Activated CD8-positive, alpha-beta memory T cell treated with anti-CD3 and anti-CD28 coated beads for 24 hours (primary cell): ENCODE results near the gene TATDN3.
"Not testable (repeated sequence)": the region's sequence is repeated elsewhere in the genome, so short reads cannot be mapped to it uniquely, and the experiment has no call there.

Experiments used
- DNase-seq: peaks from one replicate; pipeline ENCODE4 v3.0.0-alpha.2; 2020

The TATDN3 gene

GRCh38 chr1:212777151-212777550, 14.5 kb upstream of the TATDN3 start:
- no peak for DNase-seq

DNA sequence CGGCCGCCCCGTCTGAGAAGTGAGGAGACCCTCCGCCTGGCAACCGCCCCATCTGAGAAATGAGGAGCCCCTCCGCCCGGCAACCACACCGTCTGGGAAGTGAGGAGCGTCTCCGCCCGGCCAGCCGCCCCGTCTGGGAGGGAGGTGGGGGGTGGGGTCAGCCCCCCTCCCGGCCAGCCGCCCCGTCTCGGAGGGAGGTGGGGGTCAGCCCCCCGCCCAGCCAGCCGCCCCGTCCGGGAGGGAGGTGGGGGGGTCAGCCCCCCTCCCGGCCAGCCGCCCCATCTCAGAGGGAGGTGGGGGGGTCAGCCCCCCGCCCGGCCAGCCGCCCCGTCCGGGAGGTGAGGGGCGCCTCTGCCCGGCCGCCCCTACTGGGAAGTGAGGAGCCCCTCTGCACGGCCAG, 12.6 kb upstream of the TATDN3 start:
- not testable (repeated sequence) for DNase-seq

DNA sequence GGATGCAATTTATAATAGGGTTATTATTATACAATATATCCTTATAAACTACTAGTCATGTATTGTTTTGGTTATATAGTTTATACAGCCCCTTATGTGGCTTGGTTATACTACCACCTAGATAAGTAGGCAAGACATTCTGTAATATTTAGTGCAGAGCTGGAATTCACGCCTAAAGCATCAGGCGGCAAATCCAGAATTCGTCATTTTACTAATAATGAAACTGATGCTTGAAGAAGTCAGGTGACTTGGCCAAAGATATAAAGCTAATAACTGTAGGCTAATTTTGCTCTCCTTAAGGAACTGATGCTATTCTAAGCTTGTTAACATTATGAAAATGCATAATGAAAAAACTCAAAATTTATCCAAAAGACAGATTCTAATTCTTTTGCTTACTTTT, 10.9 kb upstream of the TATDN3 start:
- no peak for DNase-seq

GRCh38 chr1:212781225-212781624, 10.5 kb upstream of the TATDN3 start:
- no peak for DNase-seq

DNA sequence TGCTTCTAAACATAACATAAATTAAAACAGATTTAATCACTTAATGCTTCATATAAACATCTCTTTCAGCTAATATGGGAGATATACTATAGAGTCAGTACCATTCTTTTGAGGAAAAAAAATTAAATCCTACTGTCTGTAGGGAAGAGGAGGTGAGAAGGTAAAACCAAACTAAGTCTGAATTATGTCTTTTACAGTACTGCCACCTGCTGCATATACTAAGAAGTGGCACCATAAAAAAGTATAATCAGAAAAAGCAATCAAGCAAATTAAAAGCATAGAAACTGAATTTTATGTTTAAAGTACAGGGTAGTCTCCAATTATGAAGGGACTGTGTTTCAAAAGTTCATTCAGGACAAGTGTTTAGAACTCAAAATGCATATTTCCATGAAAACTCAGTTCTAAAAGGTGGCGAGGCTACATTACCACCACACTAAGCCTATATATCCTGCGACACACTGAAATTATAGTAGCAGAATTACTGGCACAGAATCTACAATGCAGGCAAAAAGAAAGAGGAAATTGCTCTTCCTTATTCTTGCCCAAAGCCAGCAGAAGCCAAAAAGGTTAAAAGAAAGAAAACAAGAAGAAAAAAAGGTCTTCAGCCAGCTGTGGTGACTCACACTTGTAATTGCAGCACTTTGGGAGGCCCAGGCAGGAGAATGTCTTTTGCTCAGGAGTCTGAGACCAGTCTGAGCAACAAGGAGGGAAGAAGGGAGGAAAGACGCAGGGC, 9.1 kb upstream of the TATDN3 start:
- no peak for DNase-seq

DNA sequence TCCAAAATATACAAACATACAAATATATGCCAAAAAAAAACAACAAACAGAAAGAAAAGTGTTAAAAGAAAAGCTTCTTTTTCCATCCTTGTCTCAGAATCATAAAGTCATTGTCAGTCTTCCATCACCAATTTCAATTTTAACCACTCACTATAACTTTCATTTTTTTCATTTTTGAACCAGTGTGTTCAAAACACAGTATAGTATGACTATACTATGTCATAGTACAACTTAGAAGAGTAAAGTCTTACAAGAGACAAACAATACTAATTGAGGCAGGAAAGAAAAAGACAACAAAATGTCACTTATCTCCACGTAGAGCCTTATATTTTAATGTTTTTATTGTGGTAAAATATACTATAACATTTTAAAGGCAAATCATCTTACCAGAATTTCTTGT, 7.7 kb upstream of the TATDN3 start:
- DNase-seq = no peak

DNA sequence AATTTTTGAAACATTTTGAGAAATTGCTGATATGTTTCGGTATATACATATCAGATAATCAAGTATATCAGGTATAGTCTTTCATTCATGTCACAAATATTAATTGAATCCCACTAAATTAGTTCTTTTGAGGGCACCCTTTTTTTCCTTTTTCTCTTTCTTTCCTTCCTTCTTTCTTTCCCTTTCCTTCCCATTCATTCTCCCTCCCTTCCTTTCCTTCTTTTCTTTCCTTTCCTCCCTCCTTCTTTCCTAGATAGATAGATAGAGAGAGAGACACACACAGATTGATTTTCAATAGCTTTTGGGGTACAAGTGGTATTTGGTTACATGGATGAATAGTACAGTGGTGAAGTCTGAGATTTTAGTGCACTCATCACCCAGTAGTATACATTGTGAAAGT, 5.8 kb upstream of the TATDN3 start:
- DNase-seq = no peak

DNA sequence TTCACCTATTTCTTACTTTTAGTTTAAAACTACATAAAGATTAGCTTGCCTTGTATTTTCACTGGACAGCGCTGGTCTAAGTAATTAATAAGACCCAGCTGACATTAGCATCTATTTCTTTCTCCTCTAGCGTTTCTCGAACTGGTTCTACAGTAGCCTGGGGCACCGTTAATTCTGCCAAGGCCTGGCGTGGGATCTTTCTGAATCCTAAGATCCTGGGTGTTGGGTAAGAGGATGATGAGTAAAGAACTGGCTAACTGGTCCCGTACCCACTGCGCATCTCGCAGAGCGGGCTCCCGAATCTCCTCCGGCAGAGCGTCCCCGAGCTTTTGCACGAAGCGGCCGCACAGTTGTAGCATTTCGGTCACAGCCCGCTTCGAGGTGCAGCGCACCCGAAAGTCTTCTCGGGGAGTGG, 426 bp upstream of the TATDN3 start:
- DNase-seq = no peak

DNA sequence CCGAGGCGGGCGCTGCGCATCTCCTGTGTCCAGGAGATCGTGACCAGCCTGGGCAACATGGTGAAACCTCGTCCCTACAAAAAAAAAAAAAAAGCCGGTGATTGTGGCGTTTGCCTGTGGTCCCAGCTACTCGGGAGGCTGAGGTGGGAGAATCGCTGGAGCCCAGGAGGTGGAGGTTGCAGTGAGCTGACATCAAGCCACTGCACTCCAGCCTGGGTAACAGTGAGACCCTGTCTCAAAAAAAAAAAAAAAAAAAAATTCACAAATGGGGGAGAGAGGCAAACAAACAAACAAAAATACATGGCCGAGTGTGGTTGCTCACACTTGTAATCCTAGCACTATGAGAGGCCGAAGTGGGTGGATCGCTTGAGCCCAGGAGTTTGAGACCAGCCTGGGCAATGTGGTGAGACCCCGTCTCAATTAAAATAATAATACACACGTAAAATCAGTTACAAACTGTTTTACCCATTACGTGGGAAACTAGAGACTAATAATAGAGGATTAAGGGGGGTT, 758 bp downstream of the TATDN3 start:
- DNase-seq = peak; percentile 76

DNA sequence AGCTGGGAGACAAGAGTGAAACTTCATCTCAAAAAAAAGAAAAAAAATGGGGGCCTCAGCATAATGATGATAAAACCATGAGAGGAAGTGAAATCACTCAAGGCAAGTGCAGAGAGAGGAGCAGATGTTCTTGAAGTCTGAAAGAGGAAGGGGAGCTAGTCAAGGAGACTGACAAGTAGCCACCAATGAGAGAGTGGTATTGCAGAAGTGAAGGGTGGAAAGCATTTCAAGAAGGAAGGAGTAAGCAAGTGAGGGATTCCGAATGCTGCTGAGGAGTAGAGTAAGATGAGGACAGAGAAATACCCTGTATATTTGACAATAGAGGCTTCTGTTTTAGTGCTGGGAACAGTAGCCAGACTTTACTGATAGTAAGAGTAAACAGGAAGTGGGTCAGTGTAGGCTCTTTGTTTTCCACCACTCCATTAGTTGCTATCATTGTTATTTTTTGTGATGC, 2.9 kb downstream of the TATDN3 start:
- DNase-seq = no peak

DNA sequence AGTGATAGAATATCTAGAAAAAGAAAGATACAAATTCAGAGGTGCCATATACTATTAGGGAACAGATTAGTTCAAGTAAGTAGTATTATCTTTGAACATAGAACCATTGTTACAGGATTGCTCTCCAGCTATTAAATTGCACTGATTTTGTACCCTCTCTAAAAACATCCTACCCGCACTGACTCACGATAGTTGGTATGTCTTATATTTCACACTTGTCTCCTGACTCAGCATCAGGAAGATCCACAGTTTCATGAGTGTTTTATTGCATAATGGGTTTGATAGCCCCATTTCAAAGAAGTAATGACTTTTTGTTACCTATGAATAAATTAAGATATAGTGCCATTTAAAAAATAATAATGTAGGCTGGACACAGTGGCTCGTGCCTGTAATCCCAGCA, 6.0 kb downstream of the TATDN3 start:
- DNase-seq = no peak

DNA sequence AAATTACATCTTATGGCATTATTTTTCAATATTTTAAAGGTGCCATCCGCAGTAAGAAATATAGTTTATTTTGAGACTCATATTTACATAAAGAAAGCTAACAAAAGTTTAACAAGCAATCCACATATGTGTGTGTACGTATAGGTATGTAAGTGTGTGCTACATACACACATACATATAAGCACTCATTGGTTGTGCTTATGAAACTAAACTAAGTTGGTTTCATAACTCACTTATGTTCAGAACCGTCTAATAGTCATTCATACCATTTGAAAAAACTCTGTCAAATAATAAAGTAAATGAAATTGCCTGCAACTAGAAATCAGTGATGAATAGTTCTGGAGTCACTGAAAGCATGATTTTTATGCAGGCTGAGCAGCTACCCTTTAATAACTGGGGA, 14.1 kb downstream of the TATDN3 start:
- no peak for DNase-seq

DNA sequence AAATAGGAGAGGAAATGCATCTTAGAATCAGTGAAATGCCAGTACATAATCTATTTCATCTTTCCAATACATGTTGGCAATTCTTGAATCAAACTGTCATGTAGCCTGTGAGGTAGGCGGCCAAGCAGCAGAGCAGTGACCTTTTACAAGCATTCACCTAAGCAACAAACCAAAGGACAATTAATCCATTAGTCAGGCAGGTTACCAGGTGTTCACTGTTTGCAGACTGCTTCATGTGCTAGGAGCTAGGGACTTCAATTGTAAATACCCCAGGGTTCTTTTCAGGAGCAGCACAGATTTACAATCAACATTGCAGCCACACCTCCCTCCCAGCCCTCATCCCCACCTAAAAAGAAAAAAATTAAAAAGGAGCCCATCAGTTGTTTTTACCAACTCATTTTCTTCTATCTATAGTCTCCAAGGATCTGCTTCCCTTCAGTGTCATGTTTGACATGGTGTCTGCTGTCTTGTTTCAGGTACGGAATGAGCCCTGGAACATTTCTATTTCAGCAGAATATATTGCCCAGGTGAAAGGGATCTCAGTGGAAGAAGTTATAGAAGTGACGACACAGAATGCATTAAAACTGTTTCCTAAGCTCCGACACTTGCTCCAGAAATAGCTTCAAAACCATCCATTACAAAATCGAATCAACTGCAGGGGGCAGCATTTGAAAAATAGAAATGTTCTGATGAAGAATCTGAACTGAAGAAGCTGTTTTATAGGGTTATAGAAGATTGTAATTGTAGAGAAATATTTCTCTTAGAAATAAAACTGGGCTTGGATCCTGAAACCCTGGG, 23.0 kb downstream of the TATDN3 start:
- no peak for DNase-seq

DNA sequence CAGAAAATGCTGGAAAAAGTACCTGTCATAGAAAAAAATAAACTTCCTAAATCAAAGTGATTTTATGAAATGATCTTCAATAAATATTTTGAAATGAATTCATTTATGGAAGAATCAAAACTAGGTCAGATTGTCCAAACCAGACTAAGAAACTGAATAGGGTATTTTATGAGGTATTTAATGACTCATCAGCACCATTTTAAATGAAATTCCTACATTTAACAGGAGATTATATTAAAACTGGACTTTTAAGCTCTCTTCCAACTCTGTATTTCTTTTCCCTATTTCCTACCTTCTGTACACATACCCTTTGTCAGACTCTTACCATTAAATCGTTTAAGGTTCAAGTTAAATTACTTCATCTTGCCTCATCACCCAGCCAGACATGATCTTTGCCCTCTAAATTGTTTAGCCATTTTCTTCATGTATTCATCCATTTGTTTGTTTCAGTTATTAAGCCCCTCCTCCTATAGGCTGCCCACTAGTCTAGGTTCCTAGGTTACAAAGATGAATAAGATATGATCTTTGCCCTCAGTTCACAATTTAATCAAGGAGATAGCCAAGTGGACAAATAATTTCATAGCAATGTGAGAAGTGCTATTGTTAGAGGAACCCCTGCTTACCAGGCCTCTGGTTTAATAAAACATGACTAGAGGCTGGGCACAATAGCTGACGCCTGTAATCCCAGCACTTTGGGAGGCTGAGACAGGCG, 25.0 kb downstream of the TATDN3 start:
- DNase-seq = no peak

DNA sequence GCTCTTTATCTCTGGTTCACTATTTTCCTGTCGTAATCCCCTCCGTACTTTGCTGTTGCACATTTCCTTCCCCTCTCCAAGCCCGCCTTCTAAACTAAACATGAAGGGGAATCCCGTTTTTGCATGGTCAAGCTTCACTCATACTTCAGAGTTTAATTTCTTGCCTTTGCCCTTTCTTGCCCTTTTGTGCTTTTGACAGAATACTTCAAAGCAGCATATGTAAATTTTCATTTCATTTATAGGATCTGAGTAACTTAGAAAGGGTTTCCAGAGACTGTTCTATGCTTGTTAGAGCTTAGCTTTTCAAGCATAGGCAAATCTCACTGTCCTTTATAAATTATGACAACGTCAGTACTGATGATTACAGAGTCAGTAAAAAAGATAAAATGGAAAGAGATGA, 28.0 kb downstream of the TATDN3 start:
- DNase-seq = no peak

DNA sequence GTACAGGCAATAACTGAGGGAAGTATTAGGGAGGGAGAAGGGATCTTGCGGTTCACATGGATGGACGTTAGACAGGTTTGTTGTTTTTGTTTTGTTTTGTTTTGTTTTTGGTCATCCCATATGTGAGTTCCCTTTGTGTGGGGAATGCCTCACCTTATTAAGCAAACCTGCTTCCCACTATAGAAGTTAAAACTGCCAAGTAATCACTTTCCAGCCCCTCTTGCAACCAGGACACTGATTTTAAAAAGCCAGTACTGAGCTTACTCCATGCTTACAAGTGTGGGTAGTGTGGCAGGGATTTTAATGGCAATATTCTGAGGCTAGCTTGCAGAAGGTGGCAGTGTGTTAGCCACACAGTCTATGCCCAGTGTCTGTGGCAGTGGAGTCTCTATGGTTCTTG, 29.3 kb downstream of the TATDN3 start:
- no peak for DNase-seq

GRCh38 chr1:212822956-212823355, 31.3 kb downstream of the TATDN3 start:
- no peak for DNase-seq

GRCh38 chr1:212824201-212824600, 32.5 kb downstream of the TATDN3 start:
- no peak for DNase-seq

DNA sequence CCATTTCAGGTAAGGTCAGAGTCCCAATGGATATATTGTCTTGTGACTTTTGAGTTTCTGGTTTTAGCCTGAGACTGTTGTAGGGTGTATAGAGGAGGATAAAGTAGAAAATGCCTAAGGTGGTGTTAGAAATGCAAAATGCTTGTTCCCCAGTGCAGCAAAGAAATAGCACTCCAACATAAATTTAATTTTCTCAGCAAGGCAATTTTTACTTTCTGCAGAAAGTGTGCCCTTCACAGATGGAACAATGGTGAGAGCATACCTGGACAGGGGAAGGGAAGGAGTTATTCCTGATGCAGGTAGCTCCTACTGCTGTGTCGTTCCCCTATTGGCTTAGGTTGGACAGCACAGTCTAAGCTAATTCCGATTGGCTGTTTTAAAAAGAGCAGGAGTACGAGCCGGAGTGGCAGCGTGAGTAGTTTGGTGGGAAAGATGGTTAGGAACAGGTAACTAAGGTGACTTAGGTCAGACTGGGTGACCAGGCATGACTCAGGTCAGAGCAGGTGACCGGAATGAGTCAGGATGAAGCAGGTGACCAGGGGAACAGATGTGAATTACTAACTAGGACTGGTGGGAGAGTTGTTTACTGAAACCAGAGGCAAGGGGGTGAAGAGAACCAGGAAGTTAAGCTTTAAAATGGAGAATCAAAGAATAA, 34.2 kb downstream of the TATDN3 start:
- no peak for DNase-seq

- DNase-seq = no peak
Observed at GRCh38 chr1:212827171-212827776, 35.6 kb downstream of the TATDN3 start.

GRCh38 chr1:212827831-212828278, 36.2 kb downstream of the TATDN3 start:
- no peak for DNase-seq

GRCh38 chr1:212828395-212828794, 36.7 kb downstream of the TATDN3 start:
- no peak for DNase-seq
